NOMO-1 (cell line): ENCODE measurements around the gene SSH2.

Experiments
- DNase-seq, 2 experiments: peaks; one replicate each; lab custom pipeline; 2025; ENCODE audit not compliant: unreplicated experiment in 2 of 2; lab: John Stamatoyannopoulos, UW

The SSH2 gene

DNA sequence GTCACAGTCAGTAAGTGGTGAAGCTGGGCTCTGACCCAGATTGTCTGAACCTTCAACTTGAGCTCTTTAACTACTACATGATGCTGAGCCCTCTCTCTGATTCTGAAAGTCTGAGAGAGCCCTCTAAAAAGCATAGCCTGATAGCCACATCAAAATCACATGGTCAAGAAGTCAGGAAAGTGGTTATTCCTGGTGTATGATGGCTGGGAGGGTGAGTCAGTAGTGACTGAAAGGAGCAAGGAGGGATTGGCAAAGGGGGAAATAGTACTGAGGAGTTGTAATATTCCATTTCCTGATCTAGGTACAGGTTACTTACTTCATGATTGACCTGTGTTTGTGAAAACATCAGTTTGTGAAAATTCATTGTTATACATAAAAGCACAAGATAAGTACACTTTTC is 89.1 kb downstream of the SSH2 start:
- no peak for DNase-seq

GRCh38 chr17:29839656-29840055 is 90.4 kb downstream of the SSH2 start:
- DNase-seq: no peak

DNA sequence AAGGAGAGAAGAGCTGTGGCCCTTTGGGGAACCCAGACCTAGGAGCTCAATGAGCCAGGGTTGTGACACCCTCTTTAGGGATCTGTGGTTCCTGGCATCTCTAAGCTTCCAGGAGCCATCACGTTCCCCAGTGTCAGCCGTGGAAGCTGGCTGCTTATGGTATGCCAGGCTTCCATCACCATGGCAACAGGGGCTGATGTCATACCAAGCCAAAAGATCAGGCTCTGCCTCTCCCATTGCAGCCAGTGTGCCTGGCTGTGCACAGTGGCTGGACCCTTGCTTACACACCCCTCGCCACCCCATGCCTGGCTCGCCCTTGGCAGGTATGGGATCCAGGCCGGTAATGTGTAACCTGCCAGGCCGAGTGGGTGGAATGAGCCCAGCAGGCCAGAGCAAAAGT is 91.1 kb downstream of the SSH2 start:
- no peak for DNase-seq

DNA sequence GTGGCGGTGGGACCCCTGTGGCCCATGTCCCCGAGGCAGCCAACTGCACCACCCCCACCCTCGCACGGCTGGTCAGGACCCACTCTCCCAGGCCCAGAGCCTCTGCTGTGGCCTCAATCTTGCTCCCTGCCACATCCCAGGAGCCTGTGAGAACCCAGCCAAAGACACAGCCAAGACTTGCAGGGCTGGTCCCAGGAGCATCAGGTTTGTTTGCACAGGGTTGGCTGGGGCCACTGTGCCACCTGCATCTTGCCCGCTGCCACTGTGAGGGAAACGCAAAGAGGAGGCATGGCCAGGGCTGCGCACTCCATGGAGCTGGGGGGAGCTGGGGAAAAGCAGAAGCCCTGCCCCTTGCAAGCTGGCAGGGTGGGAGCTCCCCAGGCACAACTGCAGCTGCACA is 92.5 kb downstream of the SSH2 start:
- DNase-seq: no peak

- peak; percentile 67 to 95 for DNase-seq
These were observed 93.4 kb downstream of the SSH2 start for GRCh38 chr17:29836643-29837042.

- no peak for DNase-seq
These were observed 94.3 kb downstream of the SSH2 start for GRCh38 chr17:29835435-29836351.

DNA sequence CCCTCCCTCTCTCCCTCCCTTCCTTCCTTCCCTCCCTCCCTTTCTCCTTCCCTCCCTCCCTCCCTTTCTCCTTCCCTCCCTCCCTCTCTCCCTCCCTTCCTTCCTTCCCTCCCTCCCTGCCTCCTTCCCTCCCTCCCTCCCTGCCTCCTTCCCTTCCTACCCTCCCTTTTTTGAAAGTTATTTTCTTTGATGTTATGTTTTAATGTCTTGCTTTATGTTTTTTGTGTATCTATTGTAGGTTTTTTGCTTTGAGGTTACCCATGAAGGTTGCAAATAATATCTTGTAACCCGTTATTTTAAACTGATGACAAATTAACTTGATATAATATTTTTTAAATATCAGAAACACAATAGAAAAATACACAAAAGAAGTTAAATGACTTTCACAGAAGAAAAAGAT is 96.2 kb downstream of the SSH2 start:
- DNase-seq: no peak

DNA sequence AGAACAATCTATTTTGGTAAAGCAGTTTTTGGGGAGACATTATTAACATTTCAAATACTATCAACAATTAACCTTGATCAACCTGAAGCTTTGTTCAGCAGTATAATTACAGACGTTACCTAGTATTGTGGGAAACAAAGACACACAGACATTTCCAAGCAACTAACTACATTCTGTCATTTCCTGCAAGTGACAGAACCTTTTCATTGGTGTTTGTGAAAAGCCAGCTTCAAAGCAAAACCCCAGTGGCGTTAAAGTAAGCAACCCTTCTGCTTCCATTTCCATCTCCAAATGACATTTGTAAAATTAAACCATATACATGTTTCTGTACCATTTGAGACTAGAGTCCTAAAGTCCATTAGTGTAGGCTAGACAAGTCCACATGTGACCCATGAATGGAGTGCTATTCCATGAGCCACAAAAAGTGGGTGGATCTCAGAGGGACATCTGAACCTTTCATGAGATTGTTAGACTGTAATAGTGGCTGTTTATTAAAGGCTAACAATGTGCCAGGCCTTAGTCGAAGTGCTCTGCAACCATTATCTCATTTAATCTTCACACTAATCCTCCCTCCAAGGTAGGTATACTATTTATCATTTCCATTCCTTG is 101.2 kb downstream of the SSH2 start:
- DNase-seq: no peak

GRCh38 chr17:29827179-29827578 is 102.8 kb downstream of the SSH2 start:
- no peak for DNase-seq

GRCh38 chr17:29826114-29826692 is 103.8 kb downstream of the SSH2 start:
- no peak for DNase-seq

DNA sequence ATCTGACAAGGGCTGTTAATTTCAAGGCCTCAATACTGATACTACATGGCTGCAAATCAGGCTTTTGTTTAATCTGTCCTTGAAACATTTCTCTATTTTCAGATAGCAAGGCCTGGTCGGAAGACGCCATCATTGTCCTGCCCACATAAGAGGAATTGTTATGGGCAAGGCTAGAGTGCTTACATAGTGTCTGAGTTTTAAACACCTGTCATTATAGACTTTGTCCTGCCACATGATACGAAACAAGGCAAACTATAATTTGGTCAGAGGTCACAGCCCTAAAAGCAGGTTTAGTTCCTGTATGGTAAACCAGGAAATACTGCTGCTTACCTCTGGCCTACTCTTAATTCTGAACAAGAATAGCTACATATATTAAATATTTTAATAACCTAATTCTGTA is 104.4 kb downstream of the SSH2 start:
- no peak for DNase-seq

DNA sequence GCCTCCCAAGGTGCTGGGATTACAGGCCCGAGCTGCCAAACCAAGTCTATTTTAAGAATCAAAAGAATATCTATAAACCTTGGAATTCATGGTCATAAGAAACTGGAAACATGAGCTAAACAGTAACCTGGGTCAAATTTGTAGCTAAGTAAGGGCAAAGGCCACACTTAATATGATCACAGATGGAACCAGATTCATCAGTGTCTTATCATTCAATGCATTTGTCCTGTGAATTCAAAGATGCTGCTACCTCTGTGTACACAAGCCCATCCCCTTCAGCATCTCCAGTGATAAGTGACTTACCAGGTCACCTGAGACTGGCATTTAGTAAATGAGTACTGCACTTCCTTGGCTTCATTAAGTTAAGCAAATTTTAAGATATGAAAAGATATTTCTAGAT is 108.1 kb downstream of the SSH2 start:
- DNase-seq: no peak

DNA sequence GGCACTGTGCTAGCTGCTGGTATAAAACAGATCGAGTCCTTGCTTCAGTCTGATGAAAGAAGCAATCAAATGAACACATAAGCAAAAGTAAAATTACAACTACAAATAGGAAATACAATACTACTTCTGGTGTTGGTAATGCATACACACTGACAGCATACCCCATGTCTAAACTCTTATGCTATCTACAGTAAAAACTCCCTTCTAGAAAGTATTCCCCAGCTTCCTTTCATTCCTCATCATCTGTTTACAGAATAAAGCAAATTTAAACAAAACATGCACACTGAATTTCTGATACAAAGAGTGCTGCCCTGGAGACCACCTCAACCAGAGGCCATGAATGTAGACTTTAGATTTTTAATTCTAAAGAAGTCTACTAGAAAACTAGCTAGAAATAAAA is 109.6 kb downstream of the SSH2 start:
- no peak for DNase-seq

DNA sequence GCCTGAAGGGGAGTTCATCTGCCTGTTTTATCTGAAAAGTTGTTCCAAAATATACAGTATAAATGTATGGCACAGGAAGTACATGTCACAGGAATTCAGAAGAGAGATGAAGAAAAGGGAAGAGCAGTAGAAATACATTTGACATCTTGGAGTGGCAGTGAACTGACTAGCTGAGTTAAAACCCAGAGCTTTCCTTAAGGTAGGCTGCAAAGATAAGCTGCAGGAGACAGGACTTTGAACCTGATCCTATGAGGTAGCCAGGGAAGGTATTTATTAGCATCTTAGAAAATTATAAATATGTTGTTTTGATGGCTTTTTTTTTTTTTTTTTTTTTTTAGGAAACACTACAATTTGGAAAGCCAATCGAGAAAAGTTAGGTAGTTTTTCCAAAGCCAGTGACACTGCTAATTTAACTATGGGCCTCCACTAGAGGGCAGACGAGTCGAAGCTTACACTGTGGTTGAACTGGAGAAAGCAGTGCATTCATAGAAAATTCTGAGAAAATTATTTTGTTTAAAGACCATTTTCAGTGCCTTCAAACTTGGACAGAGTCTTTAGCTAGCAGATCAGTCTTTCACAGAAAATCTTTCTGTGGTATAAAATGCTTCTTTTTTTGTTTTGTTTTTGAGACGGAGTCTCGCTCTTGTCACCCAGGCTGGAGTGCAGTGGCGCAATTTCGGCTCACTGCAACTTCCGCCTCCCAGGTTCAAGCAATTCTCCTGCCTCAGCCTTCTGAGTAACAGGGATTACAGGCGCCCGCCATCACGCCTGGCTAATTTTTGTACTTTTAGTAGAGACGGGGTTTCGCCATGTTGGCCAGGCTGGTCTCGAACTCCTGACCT is 122.3 kb downstream of the SSH2 start:
- peak; percentile 55 to 80 for DNase-seq

DNA sequence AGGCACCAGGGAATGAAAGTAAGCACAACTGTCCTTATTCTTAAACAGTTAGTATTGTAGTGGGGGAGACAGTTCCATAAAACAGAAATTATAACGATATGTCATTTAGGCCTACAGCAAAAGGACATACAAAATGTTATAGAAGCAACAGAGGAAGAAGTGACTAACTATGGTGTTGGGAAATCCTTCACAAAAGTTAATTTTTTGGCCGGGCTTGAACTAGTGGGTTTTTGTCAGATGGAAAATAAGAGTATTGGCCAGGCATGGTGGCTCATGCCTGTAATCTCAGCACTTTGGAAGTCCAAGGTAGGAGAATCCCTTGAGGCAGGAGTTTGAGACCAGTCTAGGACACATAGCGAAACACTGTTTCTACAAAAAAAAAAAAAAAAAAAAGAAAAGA is 127.8 kb downstream of the SSH2 start:
- DNase-seq: peak; percentile 40 to 41

DNA sequence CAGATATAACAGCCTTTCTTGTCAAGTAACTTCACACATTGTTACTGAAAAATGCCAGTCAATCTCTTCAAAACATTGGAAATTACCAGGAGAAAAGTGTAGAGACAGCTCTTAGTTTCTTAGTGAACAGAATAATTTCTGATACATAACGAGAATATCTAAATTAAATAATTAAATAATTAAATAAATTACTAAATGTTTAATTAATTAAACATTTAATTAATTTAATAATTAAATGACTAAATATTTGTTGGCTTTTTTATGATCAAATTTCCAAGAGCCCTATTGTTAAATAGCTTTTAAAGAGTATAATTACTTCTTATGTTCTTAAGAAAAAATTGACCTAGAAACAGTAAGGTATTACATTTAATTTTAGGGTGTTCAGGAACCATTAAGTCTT is 129.6 kb downstream of the SSH2 start:
- no peak for DNase-seq

DNA sequence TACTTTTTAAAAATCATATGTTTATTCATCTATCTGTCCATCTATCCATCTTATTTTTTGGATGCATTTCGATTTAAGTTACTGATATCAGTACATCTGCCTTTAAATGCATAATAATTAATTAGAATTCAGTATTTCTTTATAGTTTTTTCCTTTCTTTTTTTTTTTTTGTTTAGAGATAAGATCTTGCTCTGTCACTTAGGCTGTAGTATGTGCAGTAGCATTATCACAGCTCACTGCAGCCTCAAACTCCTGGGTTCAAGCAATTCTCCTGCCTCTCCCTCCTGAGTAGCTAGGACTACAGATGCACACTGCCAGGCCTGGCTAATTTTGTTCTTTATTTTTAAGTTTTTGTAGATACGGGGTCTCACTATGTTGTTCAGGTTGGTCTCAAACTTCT is 133.4 kb downstream of the SSH2 start:
- no peak for DNase-seq

DNA sequence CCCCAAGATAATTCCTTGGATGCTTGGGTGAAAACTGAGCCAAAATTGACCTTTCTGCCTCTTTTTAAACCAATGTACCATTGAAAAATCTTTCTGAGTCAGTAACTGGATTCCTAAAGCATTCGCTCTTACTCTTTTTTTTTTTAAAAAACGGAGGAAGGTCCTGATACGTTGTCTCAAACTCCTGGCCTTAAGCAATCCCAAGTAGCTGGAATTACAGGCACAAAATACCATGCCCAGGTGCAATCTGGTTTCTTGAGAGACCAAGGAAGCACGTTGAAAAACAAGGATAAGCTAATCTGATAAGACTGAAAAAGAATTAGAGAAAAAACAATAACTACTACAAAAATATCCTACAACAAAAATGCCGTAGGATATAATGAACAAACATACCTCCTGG is 136.5 kb downstream of the SSH2 start:
- DNase-seq: no peak

GRCh38 chr17:29791336-29792080 is 138.5 kb downstream of the SSH2 start:
- DNase-seq: peak; percentile 34 to 54
